ENCODE data around the gene GLB1L. TPM values are rescaled to one million over a fixed set of nuclear protein-coding genes. Genes with fewer than 3 reads are reported as not detected.

GLB1L gene
- total RNA-seq, 1 donor = 15.5 TPM

GRCh38 chr2:219213026-219213415 is 32.2 kb downstream of the GLB1L start:
- no peak overlapping the region for H3K4me3 ChIP-seq (ENCODE audit: low read depth, low read length)
- DNase-seq (ENCODE audit: low read depth) = no peak
- TF ChIP-seq CTCF (IDR thresholded peaks at IDR 0.05; ENCODE audit: insufficient read depth, low read depth, low read length) = no peak

GRCh38 chr2:219210886-219211362 is 34.3 kb downstream of the GLB1L start:
- DNase-seq (ENCODE audit: low read depth) = no peak

GRCh38 chr2:219210196-219210885 is 34.9 kb downstream of the GLB1L start:
- DNase-seq (ENCODE audit: low read depth) = no peak
- no peak overlapping the region for H3K4me3 ChIP-seq (ENCODE audit: low read depth, low read length)
- no peak for TF ChIP-seq CTCF (IDR thresholded peaks at IDR 0.05; ENCODE audit: insufficient read depth, low read depth, low read length)

More at GRCh38 chr2:219210886-219211362, 34.3 kb downstream of the GLB1L start:
- no peak for TF ChIP-seq CTCF (IDR thresholded peaks at IDR 0.05; ENCODE audit: insufficient read depth, low read depth, low read length)
- H3K4me3 ChIP-seq (ENCODE audit: low read depth, low read length) = no peak overlapping the region

GRCh38 chr2:219209236-219210195 is 35.7 kb downstream of the GLB1L start:
- no peak overlapping the region for H3K4me3 ChIP-seq (ENCODE audit: low read depth, low read length)
- TF ChIP-seq CTCF (IDR thresholded peaks at IDR 0.05; ENCODE audit: insufficient read depth, low read depth, low read length) = no peak
- DNase-seq (ENCODE audit: low read depth) = no peak

- peak overlapping the region; percentile 79 for H3K4me3 ChIP-seq (ENCODE audit: low read depth, low read length)
- DNase-seq (ENCODE audit: low read depth) = peak; percentile 58
Observed at GRCh38 chr2:219207884-219208740, 37.1 kb downstream of the GLB1L start.

More at GRCh38 chr2:219207884-219208740, 37.1 kb downstream of the GLB1L start:
- TF ChIP-seq CTCF (IDR thresholded peaks at IDR 0.05; ENCODE audit: insufficient read depth, low read depth, low read length) = no peak

All from fibroblast of villous mesenchyme (primary cell).